SHP77 (cell line): ENCODE data around the gene MMD.
A peak's percentile ranks its signal among the peaks of the same experiment; 100 is the strongest.
"Not testable (repeated sequence)": the region's sequence is repeated elsewhere in the genome, so short reads cannot be mapped to it uniquely, and the experiment has no call there.

Experiments
- DNase-seq, 2 experiments: peaks; one replicate each; lab custom pipeline; 2025; lab: John Stamatoyannopoulos, UW

The MMD gene

GRCh38 chr17:55423535-55423934 lies 1.9 kb upstream of the MMD start:
- DNase-seq: no peak

- not testable (repeated sequence) for DNase-seq
Measured at GRCh38 chr17:55422828-55423164, 1.2 kb upstream of the MMD start.

GRCh38 chr17:55420776-55421178 lies 858 bp downstream of the MMD start:
- DNase-seq: peak in 1 of 2 experiments; percentile 11

- DNase-seq: no peak
Measured at GRCh38 chr17:55420067-55420775, 1.4 kb downstream of the MMD start.

- DNase-seq: no peak
Measured at GRCh38 chr17:55418369-55419268, 3.0 kb downstream of the MMD start.

GRCh38 chr17:55417411-55418268 lies 4.0 kb downstream of the MMD start:
- no peak for DNase-seq

GRCh38 chr17:55416470-55417052 lies 5.1 kb downstream of the MMD start:
- no peak for DNase-seq

- no peak for DNase-seq
Measured at GRCh38 chr17:55416000-55416399, 5.6 kb downstream of the MMD start.

- no peak for DNase-seq
Measured at GRCh38 chr17:55414983-55415382, 6.7 kb downstream of the MMD start.

- DNase-seq: no peak
Measured at GRCh38 chr17:55413825-55414489, 7.7 kb downstream of the MMD start.

GRCh38 chr17:55411463-55411855 lies 10.2 kb downstream of the MMD start:
- no peak for DNase-seq

GRCh38 chr17:55410722-55411462 lies 10.7 kb downstream of the MMD start:
- DNase-seq: no peak

GRCh38 chr17:55409030-55409800 lies 12.4 kb downstream of the MMD start:
- DNase-seq: no peak

- no peak for DNase-seq
Measured at GRCh38 chr17:55407641-55408566, 13.7 kb downstream of the MMD start.

GRCh38 chr17:55405600-55405999 lies 16.0 kb downstream of the MMD start:
- DNase-seq: no peak

- DNase-seq: not testable (repeated sequence)
Measured at GRCh38 chr17:55404197-55404596, 17.4 kb downstream of the MMD start.

- DNase-seq: no peak
Measured at GRCh38 chr17:55402374-55402773, 19.3 kb downstream of the MMD start.

GRCh38 chr17:55398689-55399088 lies 22.9 kb downstream of the MMD start:
- DNase-seq: no peak
